GM23338 (cell line): ENCODE results near the gene PACSIN1. TPM values are rescaled to one million over a fixed set of nuclear protein-coding genes. Genes with fewer than 3 reads are reported as not detected.

Experiments
- ATAC-seq: fragments of 200-7000 bp; cut with Tn5 transposase; 3 replicates; pipeline ENCODE4 v1.9.1; 2020
- DNase-seq: peaks from one replicate; pipeline ENCODE4 v3.0.0-alpha.2; 2015; ENCODE audit warnings: low spot score
- H2AFZ ChIP-seq: fragments of 200-600 bp; sonication (generic); 2 replicates; pipeline ENCODE4 v1.8.0; 2016; ENCODE audit warnings: antibody characterized with exemption, mild to moderate bottlenecking, moderate library complexity
- H3F3A ChIP-seq: fragments of 200-600 bp; sonication (generic); replicated peaks from 2 replicates; pipeline ENCODE4 v1.8.0; 2017; ENCODE audit warnings: antibody characterized with exemption, mixed run types, low read depth
- H3K27ac ChIP-seq: fragments of 200-600 bp; sonication (generic); 2 replicates; pipeline ENCODE4 v1.6.1; 2016; ENCODE audit warnings: low read depth
- H3K27me3 ChIP-seq: fragments of 200-600 bp; sonication (generic); 2 replicates; pipeline ENCODE4 v1.8.0; 2016; ENCODE audit warnings: mild to moderate bottlenecking, mixed run types, moderate library complexity; ENCODE audit not compliant: insufficient read depth
- H3K36me3 ChIP-seq: fragments of 200-600 bp; sonication (generic); 2 replicates; pipeline ENCODE4 v1.8.0; 2016; ENCODE audit warnings: mild to moderate bottlenecking; ENCODE audit not compliant: insufficient read depth
- H3K4me1 ChIP-seq: fragments of 200-600 bp; sonication (generic); 2 replicates; pipeline ENCODE4 v1.8.0; 2016; ENCODE audit warnings: mild to moderate bottlenecking, moderate library complexity; ENCODE audit not compliant: insufficient read depth
- H3K4me2 ChIP-seq: fragments of 200-600 bp; sonication (generic); 2 replicates; pipeline ENCODE4 v1.7.1; 2017; ENCODE audit warnings: mixed run types
- H3K4me3 ChIP-seq: fragments of 200-600 bp; sonication (generic); 2 replicates; pipeline ENCODE4 v1.6.1; 2016; ENCODE audit warnings: mixed run types
- H3K79me2 ChIP-seq: fragments of 200-600 bp; sonication (generic); replicated peaks from 2 replicates; pipeline ENCODE4 v1.8.0; 2017; ENCODE audit warnings: mild to moderate bottlenecking; ENCODE audit not compliant: insufficient read depth
- H3K9me2 ChIP-seq: fragments of 200-600 bp; sonication (generic); 2 replicates; pipeline ENCODE4 v1.8.0; 2017; ENCODE audit not compliant: insufficient read depth
- H4K20me1 ChIP-seq: fragments of 200-600 bp; sonication (generic); replicated peaks from 2 replicates; pipeline ENCODE4 v1.8.0; 2017; ENCODE audit warnings: mild to moderate bottlenecking; ENCODE audit not compliant: insufficient read depth
- H3K27ac Mint-ChIP-seq: 2 replicates; pipeline ENCODE4 v1.8.0; 2020; ENCODE audit warnings: inconsistent platforms, mild to moderate bottlenecking, moderate library complexity, mixed read lengths
- H3K27me3 Mint-ChIP-seq: 3 replicates; pipeline ENCODE4 v1.8.0; 2022; ENCODE audit warnings: low read depth, mild to moderate bottlenecking, moderate library complexity, mixed read lengths, inconsistent platforms; ENCODE audit not compliant: insufficient read depth, poor library complexity
- H3K36me3 Mint-ChIP-seq: 3 replicates; pipeline ENCODE4 v1.8.0; 2021; ENCODE audit warnings: low read depth, mild to moderate bottlenecking, inconsistent platforms, moderate library complexity, mixed read lengths
- H3K4me1 Mint-ChIP-seq: 3 replicates; pipeline ENCODE4 v1.8.0; 2020; ENCODE audit warnings: mild to moderate bottlenecking, inconsistent platforms, mixed read lengths
- H3K4me3 Mint-ChIP-seq: 3 replicates; pipeline ENCODE4 v1.8.0; 2021; ENCODE audit warnings: moderate library complexity, mild to moderate bottlenecking, inconsistent platforms, mixed read lengths
- H3K9me3 Mint-ChIP-seq: 3 replicates; pipeline ENCODE4 v1.8.0; 2020; ENCODE audit warnings: moderate library complexity, mild to moderate bottlenecking, inconsistent platforms, mixed read lengths
- CREB1 ChIP-seq: fragments of 250-450 bp; sonication (Bioruptor Pico); IDR thresholded peaks from 2 replicates; pipeline ENCODE4 v1.5.0; 2020; ENCODE audit warnings: low read depth, mild to moderate bottlenecking, moderate library complexity
- EZH2 ChIP-seq: fragments of 200-600 bp; sonication (generic); IDR thresholded peaks from one replicate; pipeline ENCODE4 v1.8.0; 2017; ENCODE audit warnings: antibody characterized with exemption, mild to moderate bottlenecking, low read depth; ENCODE audit not compliant: unreplicated experiment
- EZH2phosphoT487 ChIP-seq: fragments of 200-600 bp; sonication (generic); IDR thresholded peaks from one replicate; pipeline ENCODE4 v1.8.1; 2018; ENCODE audit warnings: antibody characterized with exemption; ENCODE audit not compliant: unreplicated experiment
- JUNB ChIP-seq: IDR thresholded peaks from one replicate; pipeline ENCODE4 v1.6.1; 2016; ENCODE audit warnings: antibody characterized with exemption; ENCODE audit not compliant: unreplicated experiment
- NANOG ChIP-seq: IDR thresholded peaks from 2 replicates; pipeline ENCODE4 v1.6.1; 2016; ENCODE audit warnings: antibody characterized with exemption, borderline replicate concordance
- POLR2AphosphoS5 ChIP-seq: IDR thresholded peaks from 2 replicates; pipeline ENCODE4 v1.6.1; 2016; ENCODE audit warnings: antibody characterized with exemption, low read depth
- STAT1 ChIP-seq: IDR thresholded peaks from one replicate; pipeline ENCODE4 v1.6.1; 2016; ENCODE audit warnings: antibody characterized with exemption; ENCODE audit not compliant: unreplicated experiment
- ZNF331 ChIP-seq: fragments of 250-450 bp; sonication (Bioruptor Pico); IDR thresholded peaks from 2 replicates; pipeline ENCODE4 v1.5.0; 2020; ENCODE audit warnings: low read depth, mild to moderate bottlenecking, moderate library complexity
- ZNF462 ChIP-seq: fragments of 250-450 bp; sonication (Bioruptor Pico); IDR thresholded peaks from 2 replicates; pipeline ENCODE4 v1.5.0; 2020; ENCODE audit warnings: mild to moderate bottlenecking, moderate library complexity
- polyA plus RNA-seq: library from polyadenylated mRNA; unstranded; fragments of >200 nt; fragmentation: Nextera tagmentation; extraction: Ambion mirVana; gene quantifications from 2 replicates; pipeline ENCODE4 v1.2.1, GENCODE V29; 2016
- total RNA-seq: library from RNA; depleted of rRNA; stranded (reverse); fragments of >200 nt; shearing (Covaris generic); gene quantifications from 2 replicates; pipeline ENCODE4 v1.2.3, GENCODE V29; 2014
- TF ChIP-seq, protein P1 (sequence below), 2 experiments: fragments of 200-600 bp in 1 of 2; sonication (generic) in 1 of 2; conservative IDR thresholded peaks; 2 replicates each; pipeline versions ENCODE4 v1.5.1 to v1.6.1; 2016 to 2017; ENCODE audit warnings: antibody characterized with exemption in 2 of 2, low read depth in 2 of 2, mild to moderate bottlenecking in 2 of 2, moderate library complexity in 1 of 2

Gene PACSIN1
- total and polyA plus RNA-seq, 2 experiments from 2014 or later: 5.2 to 8.7 TPM

DNA sequence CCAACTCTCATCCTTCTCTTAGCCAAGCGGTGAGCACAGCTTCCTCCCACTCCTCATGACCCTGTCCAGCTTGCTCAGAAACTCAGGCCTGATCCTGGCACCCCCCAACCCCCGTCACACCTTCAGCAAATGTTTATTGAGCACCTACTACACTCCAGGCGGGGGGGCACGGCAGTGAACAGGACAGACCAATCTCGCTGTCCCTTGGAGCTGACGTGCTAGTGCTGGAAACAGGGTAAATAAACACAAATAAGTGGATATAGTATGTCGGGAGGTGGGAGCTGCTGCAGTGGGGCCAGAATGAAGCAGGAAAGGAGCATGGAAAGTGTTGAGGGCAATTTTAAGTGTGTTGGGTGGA, 97.6 kb downstream of the PACSIN1 start:
- DNase-seq (no peak), ATAC-seq (no peak)
- Histone ChIP-seq H3K27me3 (no peaks in the 10 kb centered on the region), H3K4me2 (no peak overlapping the region), H3K79me2 (no peaks in the 10 kb centered on the region), H4K20me1 (no peaks in the 10 kb centered on the region), H3K4me1 (peaks cover 7% of the 10 kb centered on the region), H2AFZ (no peak overlapping the region), H3F3A (no peaks in the 10 kb centered on the region), H3K4me3 (no peak overlapping the region), H3K36me3 (no peaks in the 10 kb centered on the region), H3K27ac (no peak overlapping the region), H3K9me2 (no peaks in the 10 kb centered on the region)
- Mint-ChIP-seq H3K27me3 (peaks cover 12% of the 10 kb centered on the region), H3K4me1 (peaks cover 26% of the 10 kb centered on the region), H3K36me3 (no peaks in the 10 kb centered on the region), H3K9me3 (no peaks in the 10 kb centered on the region; the same call in 1 of the 3 replicates), H3K4me3 (no peak overlapping the region; the same call in 2 of the 3 replicates), H3K27ac (no peak overlapping the region)
- TF ChIP-seq, protein P1, sequence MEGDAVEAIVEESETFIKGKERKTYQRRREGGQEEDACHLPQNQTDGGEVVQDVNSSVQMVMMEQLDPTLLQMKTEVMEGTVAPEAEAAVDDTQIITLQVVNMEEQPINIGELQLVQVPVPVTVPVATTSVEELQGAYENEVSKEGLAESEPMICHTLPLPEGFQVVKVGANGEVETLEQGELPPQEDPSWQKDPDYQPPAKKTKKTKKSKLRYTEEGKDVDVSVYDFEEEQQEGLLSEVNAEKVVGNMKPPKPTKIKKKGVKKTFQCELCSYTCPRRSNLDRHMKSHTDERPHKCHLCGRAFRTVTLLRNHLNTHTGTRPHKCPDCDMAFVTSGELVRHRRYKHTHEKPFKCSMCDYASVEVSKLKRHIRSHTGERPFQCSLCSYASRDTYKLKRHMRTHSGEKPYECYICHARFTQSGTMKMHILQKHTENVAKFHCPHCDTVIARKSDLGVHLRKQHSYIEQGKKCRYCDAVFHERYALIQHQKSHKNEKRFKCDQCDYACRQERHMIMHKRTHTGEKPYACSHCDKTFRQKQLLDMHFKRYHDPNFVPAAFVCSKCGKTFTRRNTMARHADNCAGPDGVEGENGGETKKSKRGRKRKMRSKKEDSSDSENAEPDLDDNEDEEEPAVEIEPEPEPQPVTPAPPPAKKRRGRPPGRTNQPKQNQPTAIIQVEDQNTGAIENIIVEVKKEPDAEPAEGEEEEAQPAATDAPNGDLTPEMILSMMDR (conservative IDR thresholded peaks at IDR 0.05; ENCODE audit: low read depth in 2 of 2): no peak
- TF ChIP-seq EZH2 (no peak), NANOG (no peak), ZNF462 (no peak), EZH2phosphoT487 (no peak), STAT1 (no peak), POLR2AphosphoS5 (no peak), JUNB (no peak), ZNF331 (CRISPR knock-in tag) (no peak), CREB1 (CRISPR knock-in tag) (no peak)
